ENCODE data around the gene DYNC1LI1.
"Not testable (repeated sequence)": the region's sequence is repeated elsewhere in the genome, so short reads cannot be mapped to it uniquely, and the experiment has no call there.

Gene DYNC1LI1

DNA sequence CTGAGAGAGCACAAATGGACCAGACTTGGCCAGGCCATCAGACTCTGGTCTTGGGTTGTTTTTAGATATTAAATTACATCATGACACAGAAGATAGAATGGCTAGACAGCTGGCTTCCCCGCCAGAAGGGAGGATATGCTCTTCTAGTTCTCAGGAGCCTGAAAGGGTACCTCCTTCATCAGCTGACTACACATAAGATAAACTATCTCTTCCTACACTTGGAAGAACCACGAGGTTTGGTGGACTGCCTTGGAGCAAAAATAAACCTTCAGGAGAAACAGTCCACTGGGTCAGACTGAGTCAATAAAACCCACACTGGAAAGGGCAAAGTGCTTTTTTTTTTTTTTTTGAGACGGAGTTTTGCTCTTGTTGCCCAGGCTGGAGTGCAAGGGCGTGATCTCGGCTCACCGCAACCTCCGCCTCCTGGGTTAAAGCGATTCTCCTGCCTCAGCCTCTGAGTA lies 26.3 kb upstream of the DYNC1LI1 start:
- Histone ChIP-seq H3K36me3 (ENCODE audit: insufficient read depth, low read length) (no peaks in the 10 kb centered on the region), H3K27me3 (ENCODE audit: insufficient read depth, low read length) (no peaks in the 10 kb centered on the region), H3K9me3 (ENCODE audit: low read length) (no peaks in the 10 kb centered on the region), H3K4me3 (ENCODE audit: low read length) (no peak overlapping the region), H3K4me1 (ENCODE audit: insufficient read depth, low read length) (peaks cover 24% of the 10 kb centered on the region), H2AFZ (ENCODE audit: low read depth, low read length) (no peak overlapping the region)

DNA sequence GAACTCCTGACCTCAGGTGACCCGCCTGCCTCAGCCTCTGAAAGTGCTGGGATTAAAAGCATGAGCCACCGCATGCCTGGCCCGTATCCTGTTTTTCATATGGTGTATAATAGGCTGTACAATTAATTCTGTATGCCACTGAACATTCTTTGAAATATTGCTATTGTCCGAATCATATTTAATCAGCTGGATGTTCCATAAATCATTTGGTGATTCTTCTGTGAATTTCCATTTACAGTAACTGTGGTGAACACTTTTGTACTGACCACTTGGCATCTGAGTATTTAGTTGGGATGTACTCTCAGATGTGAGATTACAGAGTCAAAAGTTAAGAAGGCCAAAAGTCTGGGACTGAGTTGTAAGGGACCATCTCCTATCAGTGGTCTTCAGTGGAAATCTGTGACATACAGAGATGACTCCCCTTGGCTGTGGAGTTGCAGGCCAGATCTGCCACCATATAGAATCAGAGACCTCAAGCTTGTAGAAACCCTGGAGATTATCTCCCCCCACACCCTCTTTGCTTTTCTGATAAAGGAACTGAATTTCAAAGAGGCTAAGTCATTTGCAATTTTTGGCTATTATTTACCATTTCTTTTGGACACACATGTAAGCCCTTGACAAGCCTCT lies 25.7 kb upstream of the DYNC1LI1 start:
- Histone ChIP-seq H2AFZ (ENCODE audit: low read depth, low read length) (no peak overlapping the region), H3K4me1 (ENCODE audit: insufficient read depth, low read length) (peaks cover 24% of the 10 kb centered on the region), H3K4me3 (ENCODE audit: low read length) (no peak overlapping the region)

DNA sequence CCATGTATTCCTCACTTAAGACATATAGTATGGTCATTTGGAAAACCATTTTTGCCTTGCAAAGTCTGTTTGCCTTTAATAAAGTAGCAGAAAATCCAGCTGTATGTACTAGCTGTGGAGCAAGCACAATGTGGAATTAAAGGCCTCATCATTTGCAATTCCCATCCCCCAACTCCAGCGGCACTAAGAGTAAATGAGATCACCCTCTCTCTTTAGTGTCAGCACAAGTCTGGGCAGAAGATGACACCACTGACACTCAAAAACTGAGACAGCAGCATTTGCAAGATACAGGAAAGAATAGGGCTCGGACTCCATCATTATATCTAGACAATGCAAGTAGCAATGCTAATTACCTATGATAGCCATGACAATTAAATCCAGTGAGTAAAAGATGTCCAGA lies 24.7 kb upstream of the DYNC1LI1 start:
- H3K36me3 ChIP-seq (ENCODE audit: insufficient read depth, low read length): no peaks in the 10 kb centered on the region
- H3K4me3 ChIP-seq (ENCODE audit: low read length): no peak overlapping the region
- no peak overlapping the region for H2AFZ ChIP-seq (ENCODE audit: low read depth, low read length)
- no peaks in the 10 kb centered on the region for H3K9me3 ChIP-seq (ENCODE audit: low read length)
- no peaks in the 10 kb centered on the region for H3K27me3 ChIP-seq (ENCODE audit: insufficient read depth, low read length)
- H3K4me1 ChIP-seq (ENCODE audit: insufficient read depth, low read length): peaks cover 26% of the 10 kb centered on the region

More for the DNA sequence above, 25.7 kb upstream of the DYNC1LI1 start:
- Histone ChIP-seq H3K36me3 (ENCODE audit: insufficient read depth, low read length) (no peaks in the 10 kb centered on the region), H3K9me3 (ENCODE audit: low read length) (no peaks in the 10 kb centered on the region), H3K27me3 (ENCODE audit: insufficient read depth, low read length) (no peaks in the 10 kb centered on the region)

DNA sequence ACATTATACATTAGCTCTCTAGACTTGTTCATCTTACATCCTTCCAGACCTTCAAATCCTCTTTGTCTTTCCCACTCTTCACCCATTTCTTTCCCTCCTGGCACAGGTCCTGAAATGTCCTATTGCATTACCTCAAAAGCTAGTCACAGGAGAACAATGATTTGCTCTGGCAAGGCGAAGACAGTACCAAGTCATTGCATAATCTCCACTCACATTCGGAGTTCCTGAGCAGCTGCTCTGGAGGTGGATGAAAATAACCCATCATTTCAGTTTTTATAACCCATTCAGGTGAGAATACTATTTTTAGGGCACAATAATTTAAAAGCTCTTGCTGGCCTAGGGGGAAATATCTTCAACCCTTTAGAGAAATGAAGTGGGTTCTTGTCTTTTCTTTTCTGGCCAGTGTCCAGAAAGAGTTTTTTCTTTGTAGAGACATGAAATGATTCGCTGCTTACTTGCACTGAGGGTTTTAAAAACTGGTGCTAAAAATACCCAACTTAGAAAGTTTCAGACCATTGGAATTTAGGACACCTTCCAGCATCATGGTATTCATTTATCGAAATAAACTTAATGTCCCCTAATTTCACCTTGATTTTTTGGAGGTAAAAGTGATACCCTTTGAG lies 23.4 kb upstream of the DYNC1LI1 start:
- no peaks in the 10 kb centered on the region for H3K9me3 ChIP-seq (ENCODE audit: low read length)
- H3K4me3 ChIP-seq (ENCODE audit: low read length): no peak overlapping the region
- H3K36me3 ChIP-seq (ENCODE audit: insufficient read depth, low read length): no peaks in the 10 kb centered on the region
- no peak overlapping the region for H2AFZ ChIP-seq (ENCODE audit: low read depth, low read length)
- H3K27me3 ChIP-seq (ENCODE audit: insufficient read depth, low read length): peaks cover 3% of the 10 kb centered on the region
- peaks cover 26% of the 10 kb centered on the region for H3K4me1 ChIP-seq (ENCODE audit: insufficient read depth, low read length)

DNA sequence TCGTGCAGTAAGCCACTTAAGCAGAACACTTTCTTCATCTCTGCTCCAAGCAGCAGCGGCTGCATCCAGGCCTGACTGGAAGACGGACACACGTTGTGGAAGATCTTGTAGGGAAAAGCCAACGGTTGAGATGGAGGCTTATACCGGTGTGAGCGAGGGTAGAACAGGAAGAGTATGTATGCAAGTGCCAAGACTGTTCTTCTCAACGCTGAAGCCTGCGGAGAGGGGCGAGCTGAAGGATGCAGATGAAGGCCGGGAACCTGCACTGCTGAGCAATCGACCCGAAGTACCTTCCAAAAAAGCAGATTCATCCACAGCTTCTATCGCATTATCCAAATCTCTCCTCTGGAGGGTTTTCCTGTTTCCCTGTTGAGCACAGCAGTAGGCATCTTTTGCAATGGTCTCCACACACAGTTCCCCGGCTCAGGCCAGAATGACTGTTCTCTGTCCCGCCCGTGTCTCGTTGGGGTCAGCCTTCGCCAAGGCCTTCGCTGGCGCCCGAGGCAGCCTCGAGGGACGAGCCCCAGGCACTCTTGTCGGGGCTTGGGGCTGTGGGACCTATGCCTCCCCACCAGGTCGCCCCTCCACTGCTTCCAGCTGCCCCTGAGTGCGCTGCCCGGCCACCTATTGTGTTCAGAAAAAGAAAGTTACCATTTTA lies 22.2 kb upstream of the DYNC1LI1 start:
- H3K27me3 ChIP-seq (ENCODE audit: insufficient read depth, low read length): peaks cover 3% of the 10 kb centered on the region
- no peaks in the 10 kb centered on the region for H3K9me3 ChIP-seq (ENCODE audit: low read length)
- H3K36me3 ChIP-seq (ENCODE audit: insufficient read depth, low read length): no peaks in the 10 kb centered on the region
- H3K4me1 ChIP-seq (ENCODE audit: insufficient read depth, low read length): peaks cover 26% of the 10 kb centered on the region
- no peak overlapping the region for H3K4me3 ChIP-seq (ENCODE audit: low read length)
- H2AFZ ChIP-seq (ENCODE audit: low read depth, low read length): no peak overlapping the region

DNA sequence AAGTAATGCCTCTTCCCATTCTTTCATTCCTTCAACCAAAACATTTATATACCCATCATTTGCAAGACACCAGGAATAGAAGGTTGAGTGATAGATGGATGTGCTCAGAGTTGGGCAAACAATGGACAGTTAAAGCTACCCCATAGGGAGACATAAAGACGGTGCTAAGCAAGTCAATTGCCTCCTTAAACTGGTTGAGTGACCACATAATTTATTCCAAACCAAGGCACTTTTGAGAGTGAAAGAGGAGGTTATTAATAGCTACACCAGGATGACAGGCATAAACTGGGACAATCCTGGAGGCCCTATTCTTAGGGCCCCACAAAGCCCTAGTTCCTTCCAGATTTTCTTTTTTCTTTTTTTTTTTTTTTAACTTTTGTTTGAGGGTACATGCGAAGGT lies 21.4 kb upstream of the DYNC1LI1 start:
- Histone ChIP-seq H3K4me1 (ENCODE audit: insufficient read depth, low read length) (peaks cover 26% of the 10 kb centered on the region), H2AFZ (ENCODE audit: low read depth, low read length) (no peak overlapping the region), H3K4me3 (ENCODE audit: low read length) (no peak overlapping the region), H3K27me3 (ENCODE audit: insufficient read depth, low read length) (peaks cover 3% of the 10 kb centered on the region), H3K9me3 (ENCODE audit: low read length) (no peaks in the 10 kb centered on the region), H3K36me3 (ENCODE audit: insufficient read depth, low read length) (no peaks in the 10 kb centered on the region)

DNA sequence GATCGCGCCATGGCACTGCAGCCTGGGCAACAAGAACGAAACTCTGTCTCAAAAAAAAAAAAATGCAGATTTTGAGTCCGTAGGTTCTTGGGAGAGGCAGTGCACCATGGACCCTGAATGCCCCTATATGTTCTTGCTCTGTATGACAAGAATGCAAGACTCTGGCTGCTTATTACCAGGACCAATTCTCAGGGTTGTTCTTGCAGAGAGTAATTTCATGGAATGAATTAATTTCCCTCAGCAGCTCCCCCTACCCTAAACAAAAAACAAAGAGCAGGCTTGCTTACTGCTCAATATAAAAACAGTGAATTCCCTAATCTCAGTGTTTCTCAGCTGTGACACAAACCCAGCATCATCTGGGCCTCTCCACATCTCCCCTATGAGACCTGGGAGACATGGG lies 20.5 kb upstream of the DYNC1LI1 start:
- Histone ChIP-seq H2AFZ (ENCODE audit: low read depth, low read length) (no peak overlapping the region), H3K27me3 (ENCODE audit: insufficient read depth, low read length) (peaks cover 3% of the 10 kb centered on the region), H3K4me3 (ENCODE audit: low read length) (no peak overlapping the region), H3K4me1 (ENCODE audit: insufficient read depth, low read length) (peaks cover 26% of the 10 kb centered on the region), H3K9me3 (ENCODE audit: low read length) (no peaks in the 10 kb centered on the region), H3K36me3 (ENCODE audit: insufficient read depth, low read length) (no peaks in the 10 kb centered on the region)

DNA sequence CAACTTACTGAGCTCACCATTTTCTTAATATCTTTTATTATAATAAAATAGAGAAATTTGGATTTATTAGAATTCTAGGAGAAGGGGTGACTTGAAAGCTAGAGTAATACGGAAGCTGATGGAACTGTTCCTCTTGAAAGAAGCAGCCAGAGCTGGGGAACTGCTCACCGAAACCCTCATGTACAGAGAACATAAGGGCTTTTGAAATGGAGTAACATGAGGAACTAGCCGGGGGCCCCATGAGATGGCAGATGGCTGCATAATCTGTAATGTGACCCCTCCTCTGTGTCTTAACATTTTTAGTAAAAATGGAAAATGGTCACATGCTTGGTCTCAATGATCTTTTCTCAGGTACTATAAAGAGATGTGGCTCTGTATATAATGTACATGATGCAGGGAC lies 15.7 kb upstream of the DYNC1LI1 start:
- no peaks in the 10 kb centered on the region for H3K9me3 ChIP-seq (ENCODE audit: low read length)
- peaks cover 3% of the 10 kb centered on the region for H3K27me3 ChIP-seq (ENCODE audit: insufficient read depth, low read length)
- H3K4me1 ChIP-seq (ENCODE audit: insufficient read depth, low read length): peaks cover 2% of the 10 kb centered on the region
- no peak overlapping the region for H3K4me3 ChIP-seq (ENCODE audit: low read length)
- H3K36me3 ChIP-seq (ENCODE audit: insufficient read depth, low read length): no peaks in the 10 kb centered on the region
- H2AFZ ChIP-seq (ENCODE audit: low read depth, low read length): no peak overlapping the region

DNA sequence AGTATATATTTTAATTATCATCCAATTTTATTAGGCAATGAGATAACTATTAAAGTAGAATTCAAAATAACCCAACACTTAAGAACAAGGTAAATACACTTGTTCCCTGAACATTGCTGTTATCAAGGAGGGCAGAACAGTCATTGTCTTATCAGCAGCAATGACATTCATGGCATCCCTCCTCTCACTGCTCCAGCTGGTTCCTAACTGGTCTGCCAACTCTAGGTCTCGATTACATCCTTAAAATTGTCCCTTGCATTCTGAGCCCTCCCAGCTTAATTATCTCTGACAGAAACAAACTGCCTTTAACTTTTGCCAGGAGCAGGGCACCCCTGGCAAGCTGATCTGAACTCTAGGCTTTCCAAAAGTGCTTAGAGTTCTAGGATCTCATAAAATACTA lies 14.0 kb upstream of the DYNC1LI1 start:
- H3K4me1 ChIP-seq (ENCODE audit: insufficient read depth, low read length): no peaks in the 10 kb centered on the region
- no peak overlapping the region for H2AFZ ChIP-seq (ENCODE audit: low read depth, low read length)
- H3K9me3 ChIP-seq (ENCODE audit: low read length): no peaks in the 10 kb centered on the region
- no peak overlapping the region for H3K4me3 ChIP-seq (ENCODE audit: low read length)
- H3K27me3 ChIP-seq (ENCODE audit: insufficient read depth, low read length): peaks cover 3% of the 10 kb centered on the region
- no peaks in the 10 kb centered on the region for H3K36me3 ChIP-seq (ENCODE audit: insufficient read depth, low read length)

DNA sequence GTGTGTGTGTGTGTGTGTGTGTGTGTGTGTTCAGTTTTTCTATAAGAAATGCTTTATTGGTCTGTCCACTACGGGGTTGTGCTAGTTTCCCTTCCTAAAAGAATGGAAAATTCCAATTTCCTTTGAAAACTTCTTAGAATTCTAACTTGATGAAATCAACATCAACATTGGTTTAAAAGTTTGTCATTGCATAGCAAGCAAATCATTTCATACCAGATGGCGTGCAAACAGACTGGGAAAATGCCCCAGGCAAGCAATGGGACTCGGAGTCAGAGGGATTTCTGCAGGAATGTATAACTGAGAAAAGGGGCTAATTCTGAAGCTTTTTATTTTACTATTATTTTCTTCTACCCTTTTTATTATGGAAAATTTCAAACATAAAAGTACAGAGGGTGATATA lies 13.1 kb upstream of the DYNC1LI1 start:
- H3K4me3 ChIP-seq (ENCODE audit: low read length): no peak overlapping the region
- no peaks in the 10 kb centered on the region for H3K9me3 ChIP-seq (ENCODE audit: low read length)
- H3K27me3 ChIP-seq (ENCODE audit: insufficient read depth, low read length): no peaks in the 10 kb centered on the region
- H3K36me3 ChIP-seq (ENCODE audit: insufficient read depth, low read length): no peaks in the 10 kb centered on the region
- no peaks in the 10 kb centered on the region for H3K4me1 ChIP-seq (ENCODE audit: insufficient read depth, low read length)
- H2AFZ ChIP-seq (ENCODE audit: low read depth, low read length): no peak overlapping the region

DNA sequence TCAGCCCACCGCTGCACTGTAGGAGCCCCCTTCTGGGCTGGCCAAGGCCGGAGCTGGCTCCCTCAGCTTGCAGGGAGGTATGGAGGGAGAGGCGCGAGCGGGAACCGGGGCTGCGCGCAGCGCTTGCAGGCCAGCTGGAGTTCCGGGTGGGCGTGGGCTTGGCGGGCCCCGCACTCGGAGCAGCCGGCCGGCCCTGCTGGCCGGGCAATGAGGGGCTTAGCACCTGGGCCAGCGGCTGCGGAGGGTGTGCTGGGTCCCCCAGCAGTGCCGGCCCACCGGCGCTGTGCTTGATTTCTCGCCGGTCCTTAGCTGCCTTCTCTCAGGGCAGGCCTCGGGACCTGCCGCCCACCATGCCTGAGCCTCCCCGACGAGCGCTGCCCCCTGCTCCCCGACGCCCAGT lies 8.0 kb upstream of the DYNC1LI1 start:
- H3K27me3 ChIP-seq (ENCODE audit: insufficient read depth, low read length); H3K4me3 ChIP-seq (ENCODE audit: low read length); H3K4me1 ChIP-seq (ENCODE audit: insufficient read depth, low read length); H2AFZ ChIP-seq (ENCODE audit: low read depth, low read length); H3K36me3 ChIP-seq (ENCODE audit: insufficient read depth, low read length); H3K9me3 ChIP-seq (ENCODE audit: low read length): not testable (repeated sequence)

DNA sequence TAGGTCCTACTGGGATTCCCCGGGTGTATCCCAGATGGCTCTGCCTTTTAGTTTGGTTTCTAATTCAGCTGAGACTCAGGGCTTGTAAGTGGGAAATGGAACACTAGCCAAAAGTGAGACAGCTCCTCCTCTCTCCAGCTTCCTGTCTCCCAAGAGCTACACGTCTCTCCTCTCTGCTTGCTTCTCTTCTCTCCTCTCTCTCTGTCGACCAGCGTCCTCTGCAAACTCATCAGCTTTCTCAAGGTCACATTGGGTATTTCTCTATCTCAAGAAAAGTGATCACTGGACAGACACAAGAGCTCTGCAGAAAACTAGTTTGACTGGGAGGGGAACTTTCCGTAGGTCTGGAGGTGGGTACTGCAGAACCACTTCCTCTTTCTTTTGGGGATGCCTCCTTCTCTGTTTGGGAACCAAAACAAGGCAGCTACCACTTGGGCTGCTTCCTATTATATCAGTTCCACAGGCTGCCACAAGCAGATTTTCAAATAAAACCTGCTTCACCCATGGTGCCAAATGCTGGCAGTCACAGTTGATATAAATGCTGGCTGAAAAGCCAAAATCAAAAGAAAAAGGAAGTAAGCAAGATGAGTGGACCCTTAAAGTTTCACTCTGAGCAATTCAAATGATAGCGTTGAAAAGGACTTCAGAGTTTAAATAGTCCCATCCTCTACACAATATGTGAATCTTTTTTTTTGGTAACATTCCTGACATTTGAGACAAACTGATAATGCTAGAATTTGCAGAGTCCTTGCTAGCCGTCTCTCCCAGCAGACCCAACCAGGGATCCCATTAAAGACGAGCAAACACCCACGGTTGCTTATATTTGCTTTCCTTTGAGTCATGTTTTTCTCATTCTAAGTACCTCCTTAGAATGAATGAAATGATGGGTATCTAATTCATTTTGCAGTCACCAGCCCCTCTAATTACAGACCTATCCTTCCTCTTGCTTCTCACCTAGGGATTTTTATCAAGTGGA lies 7.2 kb upstream of the DYNC1LI1 start:
- H3K27me3 ChIP-seq (ENCODE audit: insufficient read depth, low read length): no peaks in the 10 kb centered on the region
- H2AFZ ChIP-seq (ENCODE audit: low read depth, low read length): no peak overlapping the region
- no peaks in the 10 kb centered on the region for H3K36me3 ChIP-seq (ENCODE audit: insufficient read depth, low read length)
- H3K4me1 ChIP-seq (ENCODE audit: insufficient read depth, low read length): no peaks in the 10 kb centered on the region
- no peaks in the 10 kb centered on the region for H3K9me3 ChIP-seq (ENCODE audit: low read length)
- H3K4me3 ChIP-seq (ENCODE audit: low read length): no peak overlapping the region

DNA sequence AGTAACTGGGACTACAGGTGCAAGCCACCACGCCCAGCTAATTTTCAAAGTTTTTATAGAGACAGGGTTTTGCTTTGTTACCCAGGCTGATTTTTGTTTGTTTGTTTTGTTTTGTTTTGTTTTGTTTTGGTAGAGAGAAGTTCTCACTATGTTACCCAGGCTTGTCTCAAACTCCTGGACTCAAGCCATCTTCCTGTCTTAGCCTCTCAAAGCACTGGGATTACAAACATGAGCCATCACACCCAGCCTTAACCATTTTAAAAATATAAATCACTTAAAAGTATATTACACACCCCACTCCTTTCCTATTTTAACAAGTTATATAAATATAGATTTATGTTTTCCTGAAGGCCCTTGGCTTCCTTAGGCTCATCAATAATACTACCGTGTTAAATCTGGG lies 6.5 kb upstream of the DYNC1LI1 start:
- H3K4me3 ChIP-seq (ENCODE audit: low read length): no peak overlapping the region
- no peaks in the 10 kb centered on the region for H3K9me3 ChIP-seq (ENCODE audit: low read length)
- no peaks in the 10 kb centered on the region for H3K36me3 ChIP-seq (ENCODE audit: insufficient read depth, low read length)
- H3K27me3 ChIP-seq (ENCODE audit: insufficient read depth, low read length): no peaks in the 10 kb centered on the region
- no peak overlapping the region for H2AFZ ChIP-seq (ENCODE audit: low read depth, low read length)
- no peaks in the 10 kb centered on the region for H3K4me1 ChIP-seq (ENCODE audit: insufficient read depth, low read length)
